HuH-7 (cell line): ENCODE results near the gene CDCP1.
A peak's percentile ranks its signal among the peaks of the same experiment; 100 is the strongest.

Experiments used
- DNase-seq: peaks from one replicate; pipeline ENCODE4 v3.0.0; 2011; ENCODE audit warnings: low spot score

The CDCP1 gene

GRCh38 chr3:45109771-45110508 lies 36.2 kb downstream of the CDCP1 start:
- DNase-seq: peak; percentile 66

- DNase-seq: no peak
These were observed 39.3 kb downstream of the CDCP1 start for GRCh38 chr3:45106874-45107273.

- no peak for DNase-seq
These were observed 40.1 kb downstream of the CDCP1 start for GRCh38 chr3:45105855-45106671.

- DNase-seq: no peak
These were observed 41.2 kb downstream of the CDCP1 start for GRCh38 chr3:45104715-45105711.

- DNase-seq: no peak
These were observed 42.1 kb downstream of the CDCP1 start for GRCh38 chr3:45103753-45104714.

GRCh38 chr3:45103334-45103733 lies 42.8 kb downstream of the CDCP1 start:
- no peak for DNase-seq

- no peak for DNase-seq
These were observed 45.2 kb downstream of the CDCP1 start for GRCh38 chr3:45100981-45101407.

- DNase-seq: no peak
These were observed 47.9 kb downstream of the CDCP1 start for GRCh38 chr3:45098310-45098709.

- DNase-seq: no peak
These were observed 48.8 kb downstream of the CDCP1 start for GRCh38 chr3:45097296-45097883.

GRCh38 chr3:45095916-45096526 lies 50.2 kb downstream of the CDCP1 start:
- DNase-seq: no peak

GRCh38 chr3:45093176-45093575 lies 53.0 kb downstream of the CDCP1 start:
- DNase-seq: no peak

- peak; percentile 65 for DNase-seq
These were observed 53.8 kb downstream of the CDCP1 start for GRCh38 chr3:45092132-45093031.

- DNase-seq: no peak
These were observed 55.3 kb downstream of the CDCP1 start for GRCh38 chr3:45090855-45091254.

- no peak for DNase-seq
These were observed 57.4 kb downstream of the CDCP1 start for GRCh38 chr3:45088543-45089358.

GRCh38 chr3:45087155-45087554 lies 59.0 kb downstream of the CDCP1 start:
- DNase-seq: no peak

GRCh38 chr3:45084820-45085816 lies 61.1 kb downstream of the CDCP1 start:
- peak; percentile 32 for DNase-seq

- no peak for DNase-seq
These were observed 61.8 kb downstream of the CDCP1 start for GRCh38 chr3:45084361-45084760.
